GM19467 (cell line): ENCODE measurements around the gene ZFP64.
A peak's percentile ranks its signal among the peaks of the same experiment; 100 is the strongest.
"Not testable (repeated sequence)": the region's sequence is repeated elsewhere in the genome, so short reads cannot be mapped to it uniquely, and the experiment has no call there.

Source experiments
- ATAC-seq: cut with Tn5 transposase; IDR thresholded peaks from one replicate; pipeline ENCODE4 v1.9.1; 2021; ENCODE audit warnings: mild to moderate bottlenecking, moderate library complexity; ENCODE audit not compliant: unreplicated experiment

Gene ZFP64

DNA sequence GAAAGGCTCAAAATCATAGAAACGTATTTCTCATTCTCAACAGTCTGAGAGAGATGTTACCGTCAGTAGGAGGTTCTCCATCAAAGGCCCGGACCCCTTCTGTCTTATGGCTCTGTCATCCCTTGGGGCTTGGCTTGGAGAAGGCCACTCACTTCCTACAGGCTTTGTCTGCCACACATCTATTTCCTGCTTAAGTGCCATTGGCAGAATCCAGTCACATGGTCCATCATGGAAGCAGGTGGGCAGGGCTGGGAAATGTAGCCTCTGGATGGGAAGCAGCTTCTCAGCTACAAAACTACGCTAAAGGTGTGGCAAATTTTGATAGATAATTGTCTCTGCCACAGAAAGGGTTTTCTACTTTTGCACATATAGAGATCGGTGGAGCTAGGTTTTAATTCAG, 12.6 kb upstream of the ZFP64 start:
- ATAC-seq: no peak

DNA sequence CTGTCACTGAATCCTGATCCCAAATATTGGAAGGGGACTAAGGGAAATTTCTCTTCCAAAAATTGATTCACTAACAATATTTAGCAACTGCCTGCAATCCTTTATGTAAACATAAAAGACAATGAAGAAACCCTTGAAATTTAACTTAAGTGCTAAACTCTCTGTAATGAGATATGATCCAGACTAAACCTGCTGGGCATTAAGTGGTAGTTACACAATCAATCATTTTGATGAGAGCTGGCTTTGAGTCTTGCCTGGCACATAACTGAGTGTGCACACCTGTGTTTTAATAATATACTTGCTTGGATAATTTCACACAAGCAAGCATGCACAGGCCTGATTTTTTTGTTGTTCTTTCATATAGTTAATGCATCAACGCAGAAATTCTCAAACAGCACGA, 9.8 kb upstream of the ZFP64 start:
- no peak for ATAC-seq

DNA sequence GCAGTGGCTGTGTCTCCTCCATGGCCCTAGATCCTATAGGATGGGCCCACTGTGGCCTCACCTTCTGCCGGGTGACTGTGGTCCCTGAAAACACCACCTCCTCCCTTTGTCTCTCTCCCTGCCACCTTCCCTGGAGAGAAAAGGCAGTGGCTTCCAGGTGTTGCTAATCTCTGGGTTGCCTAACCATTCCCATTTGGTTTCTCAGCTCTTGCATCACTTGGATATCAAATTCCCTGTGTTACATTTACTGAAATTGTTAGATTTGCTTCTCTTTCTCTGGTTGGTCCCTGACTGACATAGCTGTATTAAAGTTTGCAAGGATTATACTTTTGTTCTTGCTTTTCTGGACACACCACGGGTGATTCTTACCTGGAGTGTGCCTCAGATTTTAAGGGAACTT, 9.3 kb upstream of the ZFP64 start:
- ATAC-seq: no peak

DNA sequence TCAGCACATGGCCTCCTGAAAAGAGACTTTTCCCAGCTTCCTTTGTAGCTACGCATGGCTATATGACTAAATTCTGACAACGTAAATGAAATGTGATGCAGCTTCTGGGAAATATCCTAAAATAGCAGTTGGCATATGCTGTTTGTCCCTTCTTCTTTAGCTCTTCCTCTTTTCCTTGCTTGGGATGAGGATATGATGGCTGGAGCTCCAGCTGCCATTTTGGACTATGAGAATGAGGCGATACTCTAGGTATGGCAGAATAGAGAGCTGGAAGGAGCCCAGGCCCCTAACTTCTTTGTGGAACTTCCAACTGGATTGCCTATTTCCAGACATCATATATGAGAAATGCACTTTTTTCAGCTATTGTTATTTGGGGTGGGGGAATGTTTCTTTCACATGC, 5.3 kb upstream of the ZFP64 start:
- no peak for ATAC-seq

DNA sequence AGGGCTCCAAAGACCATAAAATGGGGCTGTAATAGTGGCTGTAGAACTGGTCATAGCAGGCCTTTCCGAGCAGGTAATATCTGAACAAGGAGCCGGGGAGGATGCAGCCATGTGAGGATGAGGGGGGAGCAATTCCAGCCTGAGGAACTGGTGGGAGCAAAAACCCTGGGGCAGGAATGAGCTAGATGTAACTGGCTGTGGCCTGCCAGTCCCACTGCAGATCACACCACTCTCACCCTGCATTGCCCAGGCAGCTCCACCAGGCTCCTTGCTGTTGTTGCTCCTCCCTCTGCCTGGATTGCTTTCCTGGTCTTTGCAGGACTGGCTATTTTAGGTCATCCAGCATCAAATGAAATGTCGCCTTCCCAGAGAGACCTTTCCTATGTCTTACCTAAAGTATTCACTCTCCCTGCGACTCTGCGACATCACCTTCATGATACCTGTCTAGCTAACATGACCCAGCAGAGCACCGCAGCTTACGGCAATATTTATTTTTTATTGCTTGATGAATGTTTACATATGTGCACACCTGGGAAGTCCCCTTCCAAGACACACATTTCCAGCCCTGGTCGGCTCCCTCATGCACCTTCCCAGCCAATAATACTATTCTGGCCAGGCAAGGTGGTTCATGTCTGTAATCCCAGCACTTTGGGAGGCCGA, 2.4 kb upstream of the ZFP64 start:
- ATAC-seq: no peak

DNA sequence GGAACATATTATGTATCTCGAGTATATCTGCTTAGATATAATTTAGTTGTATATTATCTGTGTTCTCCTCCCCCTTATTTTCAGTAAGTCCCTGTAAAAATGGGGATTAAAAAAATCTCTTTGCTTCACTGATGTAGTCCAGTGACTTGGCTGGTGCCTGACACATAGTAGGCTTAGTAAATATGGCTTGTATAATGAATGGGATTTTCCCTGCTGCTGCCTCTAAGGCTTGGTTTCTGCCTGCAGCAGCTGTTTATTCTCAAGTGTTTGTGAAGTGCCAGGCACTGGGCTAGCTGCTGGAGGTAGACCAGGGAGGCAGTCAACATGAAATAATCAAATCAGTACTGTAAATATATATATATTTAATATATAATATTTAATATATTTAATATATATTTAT, 1.6 kb upstream of the ZFP64 start:
- ATAC-seq: no peak

DNA sequence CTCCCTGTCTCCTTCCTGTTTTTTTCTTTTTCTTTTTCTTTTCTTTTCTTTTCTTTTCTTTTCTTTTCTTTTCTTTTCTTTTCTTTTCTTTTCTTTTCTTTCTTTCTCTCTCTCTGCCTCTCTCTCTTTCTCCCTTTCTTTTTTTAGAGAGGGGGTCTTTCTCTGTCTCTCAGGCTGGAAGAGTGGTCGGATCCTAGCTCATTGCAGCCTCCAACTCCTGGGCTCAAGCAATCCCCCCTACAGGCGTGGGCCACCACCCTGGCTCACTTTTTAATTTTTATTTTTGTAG, 1.1 kb upstream of the ZFP64 start:
- ATAC-seq: not testable (repeated sequence)

DNA sequence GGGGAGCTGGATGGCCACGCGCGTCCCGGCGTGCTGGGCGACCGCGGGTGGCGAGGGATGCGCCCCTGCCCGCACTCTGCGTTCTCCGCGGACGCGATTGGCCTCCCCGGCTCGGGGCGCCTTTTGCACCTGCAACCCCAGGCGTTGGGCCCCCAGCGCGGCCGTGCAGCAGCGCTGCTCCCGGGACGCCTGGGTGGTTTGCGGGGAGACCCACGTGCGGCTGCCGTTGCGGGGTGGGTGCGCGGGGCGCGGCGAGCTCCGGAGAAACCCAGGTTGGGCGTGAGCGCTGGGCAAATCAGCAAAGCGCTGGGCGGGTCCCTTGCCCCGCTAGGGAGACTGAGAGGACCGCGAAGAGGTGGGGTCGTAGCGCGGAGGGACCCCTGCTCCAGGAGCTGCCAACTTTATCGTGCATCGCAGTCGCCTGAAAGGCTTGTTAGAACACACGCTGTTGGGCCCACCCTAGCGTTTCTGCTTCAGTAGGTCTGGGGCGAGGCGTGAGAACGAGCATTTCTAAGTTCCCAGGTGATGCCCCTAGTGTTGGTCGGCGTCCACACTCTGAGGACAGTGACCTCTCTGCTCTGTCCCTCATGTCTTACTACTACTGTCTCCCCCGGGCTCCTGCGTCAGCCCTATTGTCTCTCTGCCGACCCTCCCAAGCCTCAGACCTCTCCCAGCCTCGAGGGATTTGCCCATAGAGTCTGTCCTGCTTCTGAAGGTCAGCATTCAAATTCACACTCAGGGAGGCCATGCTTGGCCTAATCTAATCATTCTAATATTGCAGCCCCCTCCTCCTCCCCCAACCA, 538 bp upstream of the ZFP64 start:
- peak; percentile 45 for ATAC-seq

DNA sequence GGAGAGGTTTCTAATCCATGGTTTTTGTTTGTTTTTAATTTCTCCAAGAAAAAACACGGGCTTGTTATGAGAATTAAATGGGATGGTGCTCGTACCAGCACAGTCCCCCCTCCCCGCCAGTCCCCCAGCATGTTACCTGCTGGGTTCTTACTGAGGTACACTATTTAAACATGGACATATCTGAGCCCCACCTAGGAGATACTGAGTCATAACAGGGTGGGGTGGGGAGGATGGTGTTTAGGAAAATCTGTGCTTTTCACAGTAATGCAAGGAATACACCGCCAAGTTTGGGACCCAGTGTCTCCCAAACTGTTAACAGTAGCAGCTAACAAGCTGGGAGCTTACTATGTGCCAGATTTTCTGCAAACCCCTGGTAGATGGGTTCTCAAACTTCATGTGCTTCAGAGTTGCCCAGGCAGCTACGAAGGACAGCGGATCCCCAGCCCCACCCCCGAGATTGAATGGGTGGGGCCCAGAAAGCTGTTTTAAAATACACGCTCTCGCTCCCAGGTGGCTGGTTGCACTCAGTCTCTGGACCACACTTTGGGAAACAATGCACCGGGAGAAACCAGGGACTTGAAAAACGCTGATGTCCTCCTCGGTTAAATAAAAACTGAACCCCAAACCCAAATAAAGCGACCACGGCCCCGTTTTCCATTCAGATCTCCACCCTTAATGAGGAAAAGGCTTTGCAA, 995 bp downstream of the ZFP64 start:
- ATAC-seq: peak; percentile 39

DNA sequence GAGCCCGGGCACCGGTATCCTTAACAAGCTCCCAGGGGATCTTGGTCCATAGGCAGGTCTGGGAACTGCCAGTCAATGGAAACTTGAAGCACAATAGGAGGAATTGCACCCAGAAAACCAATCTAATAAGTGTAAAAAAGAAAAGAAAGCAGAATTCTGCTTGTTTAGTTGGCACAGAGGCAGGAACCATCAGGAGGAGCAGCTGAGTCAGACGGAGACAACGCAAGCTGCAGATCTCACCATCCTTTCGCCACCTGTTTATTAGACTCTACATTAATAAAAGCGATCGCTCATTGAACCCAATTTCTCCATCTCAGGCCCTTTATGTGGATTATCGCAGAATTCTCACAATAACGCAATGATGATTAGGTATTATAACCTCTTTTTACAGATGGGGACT, 9.8 kb downstream of the ZFP64 start:
- ATAC-seq: no peak

DNA sequence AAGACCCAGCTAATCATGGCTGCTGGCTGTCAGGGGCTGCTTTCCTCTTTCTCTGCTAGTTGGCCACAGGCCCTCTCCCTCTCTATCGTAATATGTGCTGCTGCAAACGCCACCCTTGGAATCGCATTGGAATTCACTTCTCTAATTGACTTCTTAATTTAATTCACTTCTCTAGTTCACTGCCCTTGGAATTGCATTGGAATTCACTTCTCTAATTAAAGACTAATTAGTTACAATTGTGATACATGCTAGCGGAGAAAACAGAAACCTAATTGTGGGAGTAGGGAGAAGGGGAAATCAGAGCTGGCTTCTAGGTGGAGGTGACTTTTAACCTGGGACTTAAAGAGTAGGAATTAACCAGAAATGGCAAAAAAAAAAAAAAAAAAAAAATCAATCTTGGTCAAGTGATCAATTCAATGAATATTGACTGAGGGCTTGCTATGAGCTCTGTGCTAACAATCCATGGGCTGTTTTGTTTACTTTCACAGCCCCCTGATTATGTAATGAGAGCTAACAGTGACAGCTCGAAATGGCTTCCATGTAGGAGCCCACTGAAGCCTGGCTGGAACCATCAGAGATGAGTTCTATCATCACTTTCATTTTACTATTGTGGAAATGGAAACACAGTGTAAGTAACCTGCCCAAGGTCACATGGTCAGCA, 11.3 kb downstream of the ZFP64 start:
- ATAC-seq: no peak

DNA sequence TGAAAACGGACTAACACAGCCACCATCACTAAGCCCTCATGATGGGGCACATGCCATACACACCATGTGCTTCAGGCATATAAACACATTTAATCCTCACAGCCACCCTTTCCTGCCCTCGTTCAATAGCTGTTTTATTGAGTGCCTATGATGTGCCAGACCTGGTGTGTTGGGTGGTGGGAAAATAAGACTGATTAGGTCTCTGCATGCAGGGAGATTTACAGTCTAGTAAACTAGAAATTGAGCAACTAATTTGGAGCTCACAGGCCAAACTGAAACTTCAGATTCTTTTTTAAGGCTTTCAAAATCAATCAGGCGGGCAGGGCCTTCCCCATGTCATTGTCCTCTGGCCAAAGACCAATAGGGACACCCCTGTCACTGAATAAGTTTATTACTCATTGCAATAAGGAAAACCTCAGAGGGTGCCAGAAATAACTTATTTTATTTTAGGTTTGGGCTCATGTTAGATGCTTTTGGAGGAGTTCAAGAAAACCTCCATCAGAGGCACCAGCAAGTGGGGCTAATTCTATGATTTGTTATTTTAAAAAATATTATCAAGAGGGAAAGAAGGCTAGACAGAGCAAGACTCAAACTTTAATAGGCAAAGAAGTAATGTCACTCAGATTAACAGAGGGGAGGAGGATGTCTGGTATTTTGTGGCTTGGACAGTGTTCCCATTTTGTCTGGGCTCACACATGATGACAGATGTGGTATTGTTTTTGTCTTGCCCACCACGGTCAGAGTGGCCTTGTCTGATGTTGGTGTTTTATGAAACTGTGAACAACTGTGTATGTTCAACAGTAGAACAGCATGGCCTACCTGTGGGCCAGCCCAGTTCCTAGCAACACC, 12.0 kb downstream of the ZFP64 start:
- peak; percentile 87 for ATAC-seq

DNA sequence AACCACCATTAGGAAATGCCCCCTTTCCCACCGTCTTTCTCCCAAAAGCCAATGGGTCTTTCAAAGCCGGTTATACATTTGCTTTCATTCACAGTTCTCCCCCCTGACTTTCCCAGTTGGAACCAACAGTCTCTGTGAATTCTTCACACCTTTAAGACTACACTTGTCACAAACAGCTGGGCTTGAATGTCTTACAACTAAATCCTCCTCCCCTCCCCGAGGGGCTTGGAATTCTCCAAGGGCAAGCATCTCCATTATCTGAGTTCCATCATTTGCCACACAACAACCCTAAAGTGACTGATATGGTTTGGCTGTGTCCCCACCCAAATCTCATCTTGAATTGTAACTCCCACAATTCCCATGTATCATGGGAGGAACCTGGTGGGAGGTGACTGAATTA, 12.9 kb downstream of the ZFP64 start:
- ATAC-seq: no peak

DNA sequence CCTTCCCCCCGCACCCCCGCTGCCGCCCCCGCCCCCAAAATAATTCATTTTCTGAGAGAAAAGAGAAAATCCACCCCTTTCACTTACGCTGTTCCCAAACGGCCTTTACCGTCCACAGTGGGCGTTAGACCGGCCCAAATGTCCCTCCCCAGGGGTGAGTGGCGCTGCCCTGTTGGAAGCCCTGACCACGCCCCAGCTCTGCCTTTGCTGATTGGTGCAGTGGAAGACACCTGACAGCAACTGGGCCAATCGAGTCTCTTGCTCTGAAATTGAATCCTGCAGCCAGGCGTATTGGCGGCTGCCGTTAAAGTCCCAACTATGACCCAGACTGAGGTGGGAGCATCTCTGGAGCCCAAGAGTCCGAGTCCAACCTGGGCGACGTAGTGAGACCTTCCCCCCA, 15.7 kb downstream of the ZFP64 start:
- ATAC-seq: no peak

DNA sequence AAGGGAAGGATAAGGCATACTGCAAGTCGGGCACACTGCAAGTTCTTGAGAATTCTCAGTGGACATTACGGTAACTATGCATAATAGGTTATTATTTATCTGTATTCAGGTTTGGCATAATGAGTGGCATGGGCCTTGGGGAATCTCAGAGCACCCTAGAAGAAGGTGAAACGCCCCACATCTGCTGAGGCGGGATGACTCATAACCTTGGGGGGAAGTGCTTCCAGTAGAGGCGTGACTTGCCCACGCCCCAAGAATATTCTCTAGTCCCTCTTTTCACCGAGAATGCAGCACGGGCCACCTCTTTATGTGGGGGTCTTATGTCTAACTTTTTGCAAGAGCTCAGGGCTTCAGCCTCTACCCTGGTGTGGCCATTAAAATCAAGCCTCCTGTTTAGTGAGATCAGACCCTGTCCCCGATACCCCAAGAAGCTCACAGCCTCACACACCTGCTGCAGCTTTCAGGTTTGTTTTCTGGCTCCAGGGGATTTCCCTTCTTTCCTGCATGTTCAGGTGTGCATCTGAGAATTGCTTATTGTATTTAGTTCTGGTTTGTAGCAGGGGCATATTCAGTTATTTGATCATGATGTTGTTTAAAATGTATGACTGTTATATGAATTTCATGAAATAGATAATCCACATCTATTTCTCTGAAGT, 19.1 kb downstream of the ZFP64 start:
- peak; percentile 75 for ATAC-seq

DNA sequence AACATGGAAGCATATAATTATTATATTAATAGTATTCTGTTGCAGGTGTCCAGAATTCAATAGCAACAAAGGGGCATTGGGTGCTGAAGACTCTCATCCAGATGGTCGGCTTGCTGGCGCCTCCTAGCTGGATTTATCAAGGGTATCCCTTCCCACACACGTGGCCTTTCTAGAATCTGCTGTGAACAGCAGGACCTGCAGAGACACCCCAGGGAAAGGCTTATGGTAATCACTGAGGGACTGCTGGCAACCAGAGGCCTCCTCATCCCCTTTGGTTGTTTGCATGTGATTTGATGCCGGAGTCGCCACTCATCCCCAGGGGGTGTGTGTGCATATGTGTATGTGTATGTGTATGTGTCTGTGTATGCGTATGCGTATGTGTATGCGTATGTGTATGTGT, 20.6 kb downstream of the ZFP64 start:
- no peak for ATAC-seq

DNA sequence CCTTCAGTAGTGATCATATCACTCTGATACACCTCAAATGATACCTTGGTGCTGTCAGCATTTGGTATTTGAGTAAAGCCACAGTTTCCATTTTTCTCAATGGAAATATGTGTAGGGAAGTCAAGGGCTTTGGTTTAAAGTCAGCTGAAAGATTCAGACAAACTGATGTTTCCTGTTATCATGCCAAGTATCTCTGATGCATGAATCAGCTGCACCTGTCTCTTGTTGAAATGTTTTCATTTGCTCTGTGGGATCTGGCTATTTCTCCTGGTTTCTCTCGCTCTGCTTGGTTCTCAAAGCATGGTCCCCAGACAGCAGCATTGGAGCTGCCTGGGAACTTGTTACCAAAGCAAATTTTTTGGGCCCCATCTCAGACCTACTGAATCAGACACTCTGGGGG, 23.5 kb downstream of the ZFP64 start:
- ATAC-seq: no peak

DNA sequence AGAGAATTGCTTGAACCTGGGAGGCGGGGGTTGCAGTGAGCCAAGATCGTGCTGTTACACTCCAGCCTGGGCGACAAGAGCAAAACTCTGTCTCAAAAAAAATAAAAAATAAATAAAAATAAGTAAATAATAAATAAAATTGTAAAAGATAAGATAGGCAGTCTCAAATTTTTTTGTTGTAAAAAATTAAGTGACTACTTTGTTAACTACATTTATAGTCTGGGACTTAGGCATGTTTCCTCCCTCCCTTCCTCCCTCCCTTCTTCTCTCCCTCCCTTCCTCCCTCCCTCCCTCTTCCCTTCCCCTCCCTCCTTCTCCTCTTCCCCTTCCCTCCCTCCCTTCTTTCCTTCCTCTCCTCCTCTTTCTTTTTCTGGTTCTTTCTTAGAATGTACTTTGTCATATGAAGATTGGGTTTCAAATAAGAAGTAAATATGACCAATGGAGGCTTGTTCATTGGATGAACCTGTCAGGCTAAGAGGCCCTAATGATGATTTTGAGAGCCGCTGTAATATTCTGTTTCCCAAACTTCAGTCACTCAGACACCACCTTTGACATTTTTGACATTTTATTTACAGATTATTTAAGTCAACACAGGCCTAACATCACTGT, 24.2 kb downstream of the ZFP64 start:
- ATAC-seq: no peak

DNA sequence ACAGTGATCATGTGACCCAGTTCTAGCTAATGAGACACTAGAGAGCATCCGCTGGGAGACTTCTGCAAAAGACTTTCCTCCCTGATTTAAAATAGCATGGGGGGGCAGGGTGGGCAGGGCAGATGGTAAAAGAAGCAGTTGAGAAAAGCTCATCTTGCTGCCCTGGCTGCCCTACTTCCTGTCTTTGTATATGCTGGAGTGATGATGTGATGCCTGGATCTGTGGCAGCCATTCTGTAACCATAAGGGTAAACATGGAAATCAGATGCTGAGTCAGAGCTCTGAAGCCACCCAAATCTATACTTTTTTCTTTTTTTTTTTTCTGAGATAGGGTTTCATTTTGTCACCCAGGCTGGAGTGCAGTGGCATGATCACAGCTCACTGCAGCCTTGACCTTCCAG, 25.4 kb downstream of the ZFP64 start:
- ATAC-seq: no peak

DNA sequence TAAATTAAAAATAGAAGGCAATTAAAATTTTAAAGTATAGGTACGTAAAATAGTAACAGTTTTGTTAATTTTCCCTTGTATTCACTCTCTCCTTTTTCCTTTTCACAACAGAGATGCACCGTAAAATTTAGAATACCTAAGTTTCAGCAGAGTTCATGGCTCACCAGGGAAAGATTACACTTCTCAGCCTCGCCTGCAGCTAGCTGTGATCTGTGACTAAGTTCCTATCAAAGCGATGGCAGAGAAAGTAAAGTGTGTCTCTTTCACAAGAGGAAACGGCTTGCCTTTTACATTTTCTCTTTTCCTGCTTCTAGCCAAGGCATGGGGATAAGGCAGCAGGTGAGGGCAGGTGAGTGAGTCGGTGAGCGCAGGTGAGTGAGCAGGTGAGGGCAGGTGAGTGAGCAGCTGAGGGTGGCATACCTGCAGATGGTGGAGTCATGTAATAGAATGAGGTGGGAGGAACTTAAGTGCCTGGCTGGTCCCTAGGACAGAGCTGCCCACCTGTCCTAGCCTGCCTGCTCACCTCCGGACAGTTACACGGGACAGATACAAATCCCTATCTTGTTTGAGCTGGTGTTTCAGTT, 30.9 kb downstream of the ZFP64 start:
- ATAC-seq: no peak
